WTC11 (cell line): Measurements from ENCODE around the gene GASK1B.

ENCODE experiments used
- CTCF ChIP-seq: fragments of 200-600 bp; IDR thresholded peaks from 2 replicates; pipeline ENCODE4 v1.8.0; 2022; ENCODE audit warnings: antibody characterized with exemption
- PRDM15 ChIP-seq: sonication (generic); formaldehyde crosslinking; IDR thresholded peaks from 2 replicates; pipeline ENCODE4 v1.8.0; 2022; ENCODE audit warnings: missing genetic modification reagents
- TF ChIP-seq, protein P1 (sequence below): sonication (generic); formaldehyde crosslinking; IDR thresholded peaks from 2 replicates; pipeline ENCODE4 v1.8.1; 2022; ENCODE audit warnings: low read depth, missing genetic modification reagents, borderline replicate concordance

GRCh38 chr4:158176108-158176507, 3.3 kb upstream of the GASK1B start:
- TF ChIP-seq PRDM15 (CRISPR knock-in tag) (no peak), CTCF (no peak)
- TF ChIP-seq, protein P1, sequence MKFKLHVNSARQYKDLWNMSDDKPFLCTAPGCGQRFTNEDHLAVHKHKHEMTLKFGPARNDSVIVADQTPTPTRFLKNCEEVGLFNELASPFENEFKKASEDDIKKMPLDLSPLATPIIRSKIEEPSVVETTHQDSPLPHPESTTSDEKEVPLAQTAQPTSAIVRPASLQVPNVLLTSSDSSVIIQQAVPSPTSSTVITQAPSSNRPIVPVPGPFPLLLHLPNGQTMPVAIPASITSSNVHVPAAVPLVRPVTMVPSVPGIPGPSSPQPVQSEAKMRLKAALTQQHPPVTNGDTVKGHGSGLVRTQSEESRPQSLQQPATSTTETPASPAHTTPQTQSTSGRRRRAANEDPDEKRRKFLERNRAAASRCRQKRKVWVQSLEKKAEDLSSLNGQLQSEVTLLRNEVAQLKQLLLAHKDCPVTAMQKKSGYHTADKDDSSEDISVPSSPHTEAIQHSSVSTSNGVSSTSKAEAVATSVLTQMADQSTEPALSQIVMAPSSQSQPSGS, result no peak
